Fibroblast of mammary gland (primary cell): ENCODE data around the gene MYLK3.
"Not testable (repeated sequence)": the region's sequence is repeated elsewhere in the genome, so short reads cannot be mapped to it uniquely, and the experiment has no call there.

Experiments used
- DNase-seq: peaks from one replicate; pipeline ENCODE4 v3.0.0-alpha.2; 2010; ENCODE audit warnings: low read depth
- H3K4me3 ChIP-seq: 2 replicates; pipeline ENCODE4 v1.5.1; 2011; ENCODE audit warnings: low read depth, mild to moderate bottlenecking, low read length, moderate library complexity; ENCODE audit not compliant: control insufficient read depth
- TF ChIP-seq, protein P1 (sequence below): conservative IDR thresholded peaks from 2 replicates; pipeline ENCODE4 v1.5.1; 2011; ENCODE audit warnings: low read depth, low read length, inconsistent platforms; ENCODE audit not compliant: control insufficient read depth, insufficient read depth

MYLK3 gene

GRCh38 chr16:46688101-46688653 lies 60.0 kb downstream of the MYLK3 start:
- peak overlapping the region; percentile 92 for H3K4me3 ChIP-seq
- TF ChIP-seq, protein P1, sequence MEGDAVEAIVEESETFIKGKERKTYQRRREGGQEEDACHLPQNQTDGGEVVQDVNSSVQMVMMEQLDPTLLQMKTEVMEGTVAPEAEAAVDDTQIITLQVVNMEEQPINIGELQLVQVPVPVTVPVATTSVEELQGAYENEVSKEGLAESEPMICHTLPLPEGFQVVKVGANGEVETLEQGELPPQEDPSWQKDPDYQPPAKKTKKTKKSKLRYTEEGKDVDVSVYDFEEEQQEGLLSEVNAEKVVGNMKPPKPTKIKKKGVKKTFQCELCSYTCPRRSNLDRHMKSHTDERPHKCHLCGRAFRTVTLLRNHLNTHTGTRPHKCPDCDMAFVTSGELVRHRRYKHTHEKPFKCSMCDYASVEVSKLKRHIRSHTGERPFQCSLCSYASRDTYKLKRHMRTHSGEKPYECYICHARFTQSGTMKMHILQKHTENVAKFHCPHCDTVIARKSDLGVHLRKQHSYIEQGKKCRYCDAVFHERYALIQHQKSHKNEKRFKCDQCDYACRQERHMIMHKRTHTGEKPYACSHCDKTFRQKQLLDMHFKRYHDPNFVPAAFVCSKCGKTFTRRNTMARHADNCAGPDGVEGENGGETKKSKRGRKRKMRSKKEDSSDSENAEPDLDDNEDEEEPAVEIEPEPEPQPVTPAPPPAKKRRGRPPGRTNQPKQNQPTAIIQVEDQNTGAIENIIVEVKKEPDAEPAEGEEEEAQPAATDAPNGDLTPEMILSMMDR: peak; percentile 15
- peak; percentile 28 for DNase-seq

DNA sequence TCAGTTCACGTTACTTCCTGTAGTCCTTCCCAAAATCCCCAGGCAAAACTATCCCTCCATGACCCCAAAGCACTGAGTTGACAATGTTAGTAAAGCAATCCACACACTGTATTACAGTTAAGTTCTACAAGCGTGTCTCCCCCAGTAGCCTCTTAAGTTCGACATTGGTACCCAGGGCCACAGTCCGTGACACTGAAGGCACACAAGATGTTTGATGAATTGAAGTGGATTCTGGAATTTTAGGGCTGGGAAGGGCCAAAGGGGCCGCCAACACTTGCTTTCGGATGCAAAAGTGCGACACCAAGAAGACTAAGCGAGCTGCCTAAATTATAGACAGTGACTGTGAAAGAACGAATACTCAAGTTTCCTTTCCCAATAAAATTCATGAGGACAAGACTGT lies 60.7 kb downstream of the MYLK3 start:
- no peak for DNase-seq
- peak overlapping the region; percentile 92 for H3K4me3 ChIP-seq
- TF ChIP-seq, protein P1: no peak

GRCh38 chr16:46686815-46687473 lies 61.2 kb downstream of the MYLK3 start:
- H3K4me3 ChIP-seq: peak overlapping the region; percentile 92

GRCh38 chr16:46681867-46682266 lies 66.3 kb downstream of the MYLK3 start:
- H3K4me3 ChIP-seq: not testable (repeated sequence)

More at GRCh38 chr16:46686815-46687473, 61.2 kb downstream of the MYLK3 start:
- TF ChIP-seq, protein P1: no peak
- no peak for DNase-seq

DNA sequence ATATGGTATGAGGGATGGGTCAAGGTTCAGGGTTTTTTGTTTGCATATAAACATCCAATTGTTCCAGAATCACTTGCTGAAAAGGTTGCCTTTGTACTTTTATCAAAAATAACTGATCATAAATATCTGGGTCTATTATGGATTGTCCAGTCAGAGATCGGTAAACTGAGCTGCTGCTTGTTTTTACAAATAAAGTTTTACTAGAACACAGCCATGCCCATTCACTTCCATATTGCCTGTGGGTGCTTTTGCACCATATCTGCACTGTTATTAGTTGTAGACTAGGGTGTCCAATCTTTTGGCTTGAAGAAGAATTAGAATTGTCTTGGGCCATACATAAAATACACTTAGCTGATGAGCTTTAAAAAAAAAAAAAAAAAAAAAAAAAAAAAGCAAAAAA lies 70.2 kb downstream of the MYLK3 start:
- not testable (repeated sequence) for H3K4me3 ChIP-seq, DNase-seq

More at GRCh38 chr16:46681867-46682266, 66.3 kb downstream of the MYLK3 start:
- DNase-seq: not testable (repeated sequence)

DNA sequence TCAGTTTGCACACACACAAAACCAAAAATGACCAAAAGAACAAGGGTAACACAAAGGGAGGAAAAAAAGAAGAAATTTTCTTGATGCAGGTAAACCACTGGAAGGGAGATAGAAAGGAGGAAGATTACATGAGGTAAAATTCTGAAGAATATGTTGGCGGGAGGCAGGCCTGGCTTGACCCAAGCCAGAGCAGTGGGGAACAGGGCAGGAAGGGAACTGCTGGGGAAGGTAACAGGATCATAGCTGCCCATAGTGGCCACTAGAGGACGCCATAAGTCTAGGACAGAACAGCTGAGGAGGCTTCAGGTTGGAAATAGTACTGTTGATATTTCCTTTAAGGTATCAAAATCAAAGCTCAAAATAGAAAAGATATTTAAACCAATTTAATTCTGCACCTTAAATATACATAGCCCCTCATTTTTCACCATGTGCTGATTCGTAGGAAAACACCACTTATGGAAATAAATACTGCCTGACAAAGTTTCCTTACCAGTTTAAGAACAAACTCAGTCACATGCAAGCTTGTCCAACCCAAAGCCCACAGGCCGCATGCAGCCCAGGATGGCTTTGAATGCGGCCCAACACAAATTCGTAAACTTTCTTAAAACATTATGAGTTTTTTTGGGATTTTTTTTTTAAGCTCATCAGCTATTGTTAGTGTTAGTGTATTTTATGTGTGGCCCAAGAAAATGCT lies 74.7 kb downstream of the MYLK3 start:
- DNase-seq: peak; percentile 66
- H3K4me3 ChIP-seq: no peak overlapping the region
- TF ChIP-seq, protein P1: peak; percentile 99

GRCh38 chr16:46662123-46662522 lies 86.0 kb downstream of the MYLK3 start:
- TF ChIP-seq, protein P1: no peak
- DNase-seq: no peak
- no peak overlapping the region for H3K4me3 ChIP-seq
